MCF 10A (cell line): ENCODE data around the gene ARMH3. TPM values are rescaled to one million over a fixed set of nuclear protein-coding genes. Genes with fewer than 3 reads are reported as not detected.

Experiments used
- BruUV-seq: library from RNA; stranded (reverse); fragments of 400-500 nt; replicated peaks from 2 replicates; lab custom pipeline; 2021; lab: Mats Ljungman, UMichigan
- CTCF ChIA-PET: fragments of 300-600 bp; sonication (Branson Sonifier 250); formaldehyde crosslinking; extraction: SDS; loops from one replicate; lab custom pipeline; 2021; ENCODE audit warnings: antibody characterized with exemption, inconsistent platforms; lab: Yijun Ruan, JAX
- POLR2A ChIA-PET: fragments of 300-600, 350-650 bp; sonication (Branson Sonifier 250); formaldehyde crosslinking; extraction: SDS; loops from one replicate; lab custom pipeline; 2020; ENCODE audit warnings: antibody characterized with exemption, inconsistent platforms; lab: Yijun Ruan, JAX
- DNase-seq: peaks from one replicate; pipeline ENCODE4 v3.0.0-alpha.2; 2018; ENCODE audit not compliant: unreplicated experiment
- H3K27ac Mint-ChIP-seq: one replicate; pipeline ENCODE4 v1.8.0; 2022; ENCODE audit warnings: mild to moderate bottlenecking, low read depth, mixed read lengths; ENCODE audit not compliant: unreplicated experiment
- H3K27me3 Mint-ChIP-seq: one replicate; pipeline ENCODE4 v1.8.0; 2022; ENCODE audit warnings: mixed read lengths; ENCODE audit not compliant: insufficient read depth, unreplicated experiment
- H3K36me3 Mint-ChIP-seq: one replicate; pipeline ENCODE4 v1.8.0; 2022; ENCODE audit warnings: mild to moderate bottlenecking, moderate library complexity, mixed read lengths; ENCODE audit not compliant: insufficient read depth, unreplicated experiment
- H3K4me1 Mint-ChIP-seq: one replicate; pipeline ENCODE4 v1.8.0; 2022; ENCODE audit warnings: mixed read lengths; ENCODE audit not compliant: insufficient read depth, unreplicated experiment
- H3K4me3 Mint-ChIP-seq: one replicate; pipeline ENCODE4 v1.8.0; 2022; ENCODE audit warnings: mild to moderate bottlenecking, moderate library complexity, mixed read lengths; ENCODE audit not compliant: unreplicated experiment
- H3K9me3 Mint-ChIP-seq: one replicate; pipeline ENCODE4 v1.8.0; 2022; ENCODE audit warnings: mixed read lengths; ENCODE audit not compliant: unreplicated experiment
- CTCF ChIP-seq: fragments of 200-600 bp; IDR thresholded peaks from one replicate; pipeline ENCODE4 v1.8.0; 2022; ENCODE audit warnings: antibody characterized with exemption, mild to moderate bottlenecking; ENCODE audit not compliant: unreplicated experiment
- intact Hi-C: fragments of 100-400 bp; cut with micrococcal nuclease; formaldehyde crosslinking; loops from 2 replicates; pipeline ENCODE4 v1.14.1; 2022
- total RNA-seq: library from RNA; stranded (reverse); gene quantifications from 2 replicates; pipeline ENCODE4 v1.2.3, GENCODE V29; 2022

Gene ARMH3
- total RNA-seq, 1 experiment from 2014 or later = 17.6 TPM

GRCh38 chr10:101816913-101817336 is 239.0 kb downstream of the ARMH3 start:
- Mint-ChIP-seq H3K27me3 (no peaks in the 10 kb centered on the region), H3K27ac (peak overlapping the region; percentile 89), H3K4me1 (peaks cover 20% of the 10 kb centered on the region), H3K9me3 (no peaks in the 10 kb centered on the region), H3K4me3 (peak overlapping the region; percentile 84), H3K36me3 (peaks cover 29% of the 10 kb centered on the region)
- ChIA-PET CTCF (interaction anchor here (0.7 kb wide), 1 partner anchor 217 kb away, joined by 3 read pairs; no protein-coding TSS in a partner anchor), POLR2A (interaction anchor here (0.7 to 4.7 kb wide), 18 partner anchors 9 to 785 kb away, joined by 3 to 56 read pairs (median 4); partner anchors contain the start of genes DPCD, NPM3 and POLL)
- DNase-seq = no peak
- no peak for TF ChIP-seq CTCF
- no TSS peak for BruUV-seq
- intact Hi-C loops = no loop called here

GRCh38 chr10:101816376-101816775 is 239.6 kb downstream of the ARMH3 start:
- DNase-seq = no peak
- TF ChIP-seq CTCF = no peak
- intact Hi-C loops = no loop called here
- Mint-ChIP-seq H3K4me3 (peak overlapping the region; percentile 84), H3K36me3 (peaks cover 33% of the 10 kb centered on the region), H3K4me1 (peaks cover 20% of the 10 kb centered on the region), H3K27me3 (no peaks in the 10 kb centered on the region), H3K27ac (peak overlapping the region; percentile 41), H3K9me3 (no peaks in the 10 kb centered on the region)
- CTCF ChIA-PET = interaction anchor here (0.7 to 1.0 kb wide), 3 partner anchors 195 to 661 kb away, joined by 3 to 5 read pairs (median 3); no protein-coding TSS in a partner anchor
- POLR2A ChIA-PET = interaction anchor here (0.7 to 4.7 kb wide), 14 partner anchors 9 to 784 kb away, joined by 3 to 56 read pairs (median 4); partner anchors contain the start of genes ARMH3, DPCD, FBXW4 and NPM3
- no TSS peak for BruUV-seq

GRCh38 chr10:101814466-101815071 is 241.4 kb downstream of the ARMH3 start:
- peaks cover 20% of the 10 kb centered on the region for H3K4me1 Mint-ChIP-seq
- intact Hi-C loops = no loop called here
- CTCF ChIA-PET = interaction anchor here (0.5 to 0.7 kb wide), 2 partner anchors 21 to 34 kb away, joined by 4 read pairs; no protein-coding TSS in a partner anchor

More at GRCh38 chr10:101814466-101815071, 241.4 kb downstream of the ARMH3 start:
- H3K36me3 Mint-ChIP-seq = peaks cover 46% of the 10 kb centered on the region
- no TSS peak for BruUV-seq
- no peaks in the 10 kb centered on the region for H3K27me3 Mint-ChIP-seq
- H3K4me3 Mint-ChIP-seq = peak overlapping the region; percentile 84
- no peak for DNase-seq
- no peaks in the 10 kb centered on the region for H3K9me3 Mint-ChIP-seq
- H3K27ac Mint-ChIP-seq = peak overlapping the region; percentile 41
- POLR2A ChIA-PET = interaction anchor here (0.5 to 4.7 kb wide), 5 partner anchors 8 to 120 kb away, joined by 3 to 35 read pairs (median 5); partner anchors contain the start of genes FBXW4 and NPM3
- TF ChIP-seq CTCF = no peak
